ENCODE data around the gene OR52B6.
"Not testable (repeated sequence)": the region's sequence is repeated elsewhere in the genome, so short reads cannot be mapped to it uniquely, and the experiment has no call there.

Gene OR52B6

GRCh38 chr11:5597953-5598352 is 17.3 kb downstream of the OR52B6 start:
- H3K9me3 ChIP-seq (ENCODE audit: control insufficient read depth, low read length), result no peaks in the 10 kb centered on the region
- peak overlapping the region; percentile 86 for H3K9ac ChIP-seq (ENCODE audit: low read length)
- H3K4me3 ChIP-seq (ENCODE audit: low read length), result no peak overlapping the region
- DNase-seq (ENCODE audit: low read depth), result no peak
- peaks cover 18% of the 10 kb centered on the region for H3K4me1 ChIP-seq (ENCODE audit: control insufficient read depth, insufficient read depth, low read length)
- no peaks in the 10 kb centered on the region for H3K36me3 ChIP-seq (ENCODE audit: control insufficient read depth, insufficient read depth, low read length, severe bottlenecking)
- no peaks in the 10 kb centered on the region for H3K27me3 ChIP-seq (replicated peaks; ENCODE audit: control insufficient read depth, insufficient read depth, low read length)

GRCh38 chr11:5600374-5600851 is 19.7 kb downstream of the OR52B6 start:
- Histone ChIP-seq H3K4me1 (ENCODE audit: control insufficient read depth, insufficient read depth, low read length) (peaks cover 21% of the 10 kb centered on the region), H3K36me3 (ENCODE audit: control insufficient read depth, insufficient read depth, low read length, severe bottlenecking) (no peaks in the 10 kb centered on the region), H3K9me3 (ENCODE audit: control insufficient read depth, low read length) (no peaks in the 10 kb centered on the region), H3K27me3 (replicated peaks; ENCODE audit: control insufficient read depth, insufficient read depth, low read length) (no peaks in the 10 kb centered on the region), H3K4me3 (ENCODE audit: low read length) (no peak overlapping the region), H3K9ac (ENCODE audit: low read length) (no peak overlapping the region)
- peak; percentile 72 for DNase-seq (ENCODE audit: low read depth)

GRCh38 chr11:5602791-5603190 is 22.1 kb downstream of the OR52B6 start:
- not testable (repeated sequence) for H3K9ac ChIP-seq (ENCODE audit: low read length); H3K36me3 ChIP-seq (ENCODE audit: control insufficient read depth, insufficient read depth, low read length, severe bottlenecking); H3K9me3 ChIP-seq (ENCODE audit: control insufficient read depth, low read length); H3K4me3 ChIP-seq (ENCODE audit: low read length); DNase-seq (ENCODE audit: low read depth); H3K27me3 ChIP-seq (replicated peaks; ENCODE audit: control insufficient read depth, insufficient read depth, low read length)
- peaks cover 15% of the 10 kb centered on the region for H3K4me1 ChIP-seq (ENCODE audit: control insufficient read depth, insufficient read depth, low read length)

DNA sequence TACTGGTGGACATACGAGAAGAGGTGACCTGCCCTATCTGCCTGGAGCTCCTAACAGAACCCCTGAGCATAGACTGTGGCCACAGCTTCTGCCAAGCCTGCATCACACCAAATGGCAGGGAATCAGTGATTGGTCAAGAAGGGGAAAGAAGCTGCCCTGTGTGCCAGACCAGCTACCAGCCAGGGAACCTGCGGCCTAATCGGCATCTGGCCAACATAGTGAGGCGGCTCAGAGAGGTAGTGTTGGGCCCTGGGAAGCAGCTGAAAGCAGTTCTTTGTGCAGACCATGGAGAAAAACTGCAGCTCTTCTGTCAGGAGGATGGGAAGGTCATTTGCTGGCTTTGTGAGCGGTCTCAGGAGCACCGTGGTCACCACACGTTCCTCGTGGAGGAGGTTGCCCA is 22.6 kb downstream of the OR52B6 start:
- H3K4me3 ChIP-seq (ENCODE audit: low read length), result no peak overlapping the region
- H3K27me3 ChIP-seq (replicated peaks; ENCODE audit: control insufficient read depth, insufficient read depth, low read length), result no peaks in the 10 kb centered on the region
- H3K4me1 ChIP-seq (ENCODE audit: control insufficient read depth, insufficient read depth, low read length), result peaks cover 10% of the 10 kb centered on the region
- no peaks in the 10 kb centered on the region for H3K36me3 ChIP-seq (ENCODE audit: control insufficient read depth, insufficient read depth, low read length, severe bottlenecking)
- H3K9ac ChIP-seq (ENCODE audit: low read length), result no peak overlapping the region
- H3K9me3 ChIP-seq (ENCODE audit: control insufficient read depth, low read length), result no peaks in the 10 kb centered on the region
- no peak for DNase-seq (ENCODE audit: low read depth)

- Histone ChIP-seq H3K36me3 (ENCODE audit: control insufficient read depth, insufficient read depth, low read length, severe bottlenecking) (no peaks in the 10 kb centered on the region), H3K9me3 (ENCODE audit: control insufficient read depth, low read length) (no peaks in the 10 kb centered on the region), H3K9ac (ENCODE audit: low read length) (no peak overlapping the region), H3K27me3 (replicated peaks; ENCODE audit: control insufficient read depth, insufficient read depth, low read length) (no peaks in the 10 kb centered on the region), H3K4me1 (ENCODE audit: control insufficient read depth, insufficient read depth, low read length) (peaks cover 16% of the 10 kb centered on the region), H3K4me3 (ENCODE audit: low read length) (no peak overlapping the region)
- DNase-seq (ENCODE audit: low read depth), result no peak
Measured at GRCh38 chr11:5604896-5605295, 24.2 kb downstream of the OR52B6 start.

DNA sequence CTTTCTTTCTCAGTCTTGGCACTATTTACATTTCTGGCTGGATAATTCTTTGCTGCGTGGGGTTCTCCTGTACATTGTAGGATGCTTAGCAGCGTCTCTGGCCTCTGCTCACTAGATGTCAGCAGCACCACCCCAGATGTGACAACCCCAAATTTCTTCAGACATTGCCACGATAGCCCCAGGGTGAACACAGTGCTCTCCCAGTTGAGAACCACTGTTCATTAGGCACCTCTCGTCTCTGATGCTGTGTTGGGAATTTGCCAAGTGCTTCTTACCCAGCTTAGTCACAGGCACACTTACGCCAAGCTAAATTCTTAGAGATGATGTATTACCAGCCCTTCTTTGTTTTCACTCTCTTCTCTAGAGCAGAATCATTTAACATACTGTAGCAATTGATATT is 25.2 kb downstream of the OR52B6 start:
- Histone ChIP-seq H3K27me3 (replicated peaks; ENCODE audit: control insufficient read depth, insufficient read depth, low read length) (no peaks in the 10 kb centered on the region), H3K36me3 (ENCODE audit: control insufficient read depth, insufficient read depth, low read length, severe bottlenecking) (no peaks in the 10 kb centered on the region), H3K9me3 (ENCODE audit: control insufficient read depth, low read length) (no peaks in the 10 kb centered on the region), H3K4me3 (ENCODE audit: low read length) (no peak overlapping the region), H3K4me1 (ENCODE audit: control insufficient read depth, insufficient read depth, low read length) (peaks cover 13% of the 10 kb centered on the region), H3K9ac (ENCODE audit: low read length) (no peak overlapping the region)
- DNase-seq (ENCODE audit: low read depth), result peak; percentile 66

GRCh38 chr11:5608808-5609207 is 28.1 kb downstream of the OR52B6 start:
- Histone ChIP-seq H3K4me3 (ENCODE audit: low read length) (no peak overlapping the region), H3K9me3 (ENCODE audit: control insufficient read depth, low read length) (no peaks in the 10 kb centered on the region), H3K9ac (ENCODE audit: low read length) (peak overlapping the region; percentile 12), H3K27me3 (replicated peaks; ENCODE audit: control insufficient read depth, insufficient read depth, low read length) (no peaks in the 10 kb centered on the region), H3K4me1 (ENCODE audit: control insufficient read depth, insufficient read depth, low read length) (peaks cover 9% of the 10 kb centered on the region), H3K36me3 (ENCODE audit: control insufficient read depth, insufficient read depth, low read length, severe bottlenecking) (no peaks in the 10 kb centered on the region)
- no peak for DNase-seq (ENCODE audit: low read depth)

DNA sequence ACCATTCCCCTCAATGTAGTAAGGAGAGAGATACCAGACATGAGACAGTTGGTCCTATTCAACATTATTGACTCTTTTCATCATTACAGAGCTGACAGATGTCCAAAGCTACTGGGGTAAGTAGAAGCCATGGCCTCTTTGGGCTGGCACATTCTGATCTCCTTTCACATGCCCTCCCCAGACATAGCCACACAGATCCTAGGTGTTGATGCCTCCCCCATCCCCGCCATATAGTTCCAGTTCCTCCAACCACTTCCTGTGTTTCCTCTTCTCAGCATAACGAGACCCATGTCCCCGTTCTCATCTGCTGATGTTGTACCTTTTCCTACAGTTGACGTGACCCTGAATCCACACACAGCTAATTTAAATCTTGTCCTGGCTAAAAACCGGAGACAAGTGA is 29.8 kb downstream of the OR52B6 start:
- no peak for DNase-seq (ENCODE audit: low read depth)

DNA sequence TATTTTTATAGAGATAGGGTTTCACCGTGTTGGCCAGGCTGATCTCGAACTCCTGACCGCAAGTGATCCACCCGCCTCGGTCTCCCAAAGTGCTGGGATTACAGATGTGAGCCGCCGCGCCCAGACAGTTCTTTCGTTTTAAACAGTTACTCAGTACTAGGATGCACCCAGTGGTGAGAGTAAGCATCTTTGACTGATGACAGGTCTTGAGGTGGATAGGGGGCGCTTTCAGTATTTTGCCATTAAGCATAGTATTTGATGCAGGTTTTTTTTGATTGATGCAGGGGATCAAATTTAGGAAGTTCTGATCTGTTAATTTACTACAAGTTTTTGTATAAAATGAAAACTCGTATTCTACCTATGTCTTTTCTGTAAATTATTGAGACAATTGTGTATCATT is 30.9 kb downstream of the OR52B6 start:
- H3K27me3 ChIP-seq (replicated peaks; ENCODE audit: control insufficient read depth, insufficient read depth, low read length), result no peaks in the 10 kb centered on the region
- H3K4me1 ChIP-seq (ENCODE audit: control insufficient read depth, insufficient read depth, low read length), result peaks cover 6% of the 10 kb centered on the region
- no peaks in the 10 kb centered on the region for H3K36me3 ChIP-seq (ENCODE audit: control insufficient read depth, insufficient read depth, low read length, severe bottlenecking)
- H3K9ac ChIP-seq (ENCODE audit: low read length), result no peak overlapping the region
- no peak for DNase-seq (ENCODE audit: low read depth)
- no peak overlapping the region for H3K4me3 ChIP-seq (ENCODE audit: low read length)
- H3K9me3 ChIP-seq (ENCODE audit: control insufficient read depth, low read length), result no peaks in the 10 kb centered on the region

More for the DNA sequence above, 29.8 kb downstream of the OR52B6 start:
- Histone ChIP-seq H3K4me1 (ENCODE audit: control insufficient read depth, insufficient read depth, low read length) (peaks cover 9% of the 10 kb centered on the region), H3K27me3 (replicated peaks; ENCODE audit: control insufficient read depth, insufficient read depth, low read length) (no peaks in the 10 kb centered on the region), H3K9ac (ENCODE audit: low read length) (no peak overlapping the region), H3K4me3 (ENCODE audit: low read length) (no peak overlapping the region), H3K36me3 (ENCODE audit: control insufficient read depth, insufficient read depth, low read length, severe bottlenecking) (no peaks in the 10 kb centered on the region), H3K9me3 (ENCODE audit: control insufficient read depth, low read length) (no peaks in the 10 kb centered on the region)

DNA sequence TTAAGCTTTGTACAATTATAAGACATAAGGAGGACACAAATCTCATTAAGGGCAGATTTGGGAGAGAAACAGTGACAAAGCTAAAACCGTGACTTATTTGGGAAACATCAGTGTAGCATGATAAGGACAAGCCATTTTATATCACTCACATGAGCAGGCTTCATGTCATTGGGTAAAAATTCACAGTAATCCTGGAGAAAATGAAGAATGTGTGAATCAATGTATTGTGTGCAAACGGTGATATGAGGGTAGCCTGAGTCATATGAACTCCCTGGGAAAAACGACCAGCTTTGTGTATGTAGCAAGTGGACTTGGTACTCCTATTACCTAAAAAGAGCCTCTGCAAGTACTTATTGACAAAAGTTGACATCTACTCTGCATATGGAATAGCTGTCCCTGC is 38.1 kb downstream of the OR52B6 start:
- Histone ChIP-seq H3K27me3 (replicated peaks; ENCODE audit: control insufficient read depth, insufficient read depth, low read length) (no peaks in the 10 kb centered on the region), H3K36me3 (ENCODE audit: control insufficient read depth, insufficient read depth, low read length, severe bottlenecking) (no peaks in the 10 kb centered on the region), H3K4me1 (ENCODE audit: control insufficient read depth, insufficient read depth, low read length) (peaks cover 20% of the 10 kb centered on the region), H3K4me3 (ENCODE audit: low read length) (no peak overlapping the region), H3K9ac (ENCODE audit: low read length) (no peak overlapping the region), H3K9me3 (ENCODE audit: control insufficient read depth, low read length) (no peaks in the 10 kb centered on the region)
- DNase-seq (ENCODE audit: low read depth), result peak; percentile 49

- peak; percentile 78 for DNase-seq (ENCODE audit: low read depth)
- peaks cover 34% of the 10 kb centered on the region for H3K4me1 ChIP-seq (ENCODE audit: control insufficient read depth, insufficient read depth, low read length)
- H3K9ac ChIP-seq (ENCODE audit: low read length), result peak overlapping the region; percentile 56
- no peaks in the 10 kb centered on the region for H3K9me3 ChIP-seq (ENCODE audit: control insufficient read depth, low read length)
- H3K36me3 ChIP-seq (ENCODE audit: control insufficient read depth, insufficient read depth, low read length, severe bottlenecking), result no peaks in the 10 kb centered on the region
- H3K27me3 ChIP-seq (replicated peaks; ENCODE audit: control insufficient read depth, insufficient read depth, low read length), result no peaks in the 10 kb centered on the region
- peak overlapping the region; percentile 50 for H3K4me3 ChIP-seq (ENCODE audit: low read length)
Measured at GRCh38 chr11:5620651-5621521, 40.2 kb downstream of the OR52B6 start.
